T-cell (primary cell): ENCODE results near the gene LDAH. TPM values are rescaled to one million over a fixed set of nuclear protein-coding genes. Genes with fewer than 3 reads are reported as not detected.

Experiments used
- ATAC-seq, 4 experiments: fragments of 200-7000 bp in 3 of 4; fragments of 150-1000 bp in 1 of 4; cut with Tn5 transposase; replicated peaks in 1 of 4; 1 replicate in 3 of 4; 2 replicates in 1 of 4; pipeline ENCODE4 v1.10.0; 2021; ENCODE audit warnings: moderate library complexity in 3 of 4, mild to moderate bottlenecking in 2 of 4, moderate number of reproducible peaks in 1 of 4
- CTCF ChIA-PET, 2 donors: fragments of 300-600 bp; sonication (Branson Sonifier 250); formaldehyde crosslinking; loops; one replicate each; lab custom pipeline; 2022; ENCODE audit warnings: antibody characterized with exemption in 2 of 2; lab: Charles Lee
- POLR2A ChIA-PET, 2 donors: fragments of 300-600 bp; sonication (Branson Sonifier 250); formaldehyde crosslinking; loops; one replicate each; lab custom pipeline; 2022; ENCODE audit warnings: antibody characterized with exemption in 2 of 2; lab: Charles Lee
- DNase-seq, 35 experiments: peaks; one replicate each; pipeline versions ENCODE4 v3.0.0 to v3.0.0-alpha.2; 2013 to 2023
- H3K27ac ChIP-seq: one replicate; pipeline ENCODE4 v1.5.1; 2013; ENCODE audit warnings: low read length
- H3K27me3 ChIP-seq, 2 experiments: replicated peaks in 1 of 2; 1 replicate in 1 of 2; 2 replicates in 1 of 2; pipeline versions ENCODE4 v1.6.1 to v1.7.0; 2013; ENCODE audit warnings: low read length in 1 of 2, mixed read lengths in 1 of 2; ENCODE audit not compliant: control insufficient read depth in 2 of 2, insufficient read depth in 2 of 2; ENCODE audit errors: extremely low read depth in 1 of 2
- H3K36me3 ChIP-seq, 2 donors: 1 replicate in 1 of 2; 2 replicates in 1 of 2; pipeline versions ENCODE4 v1.6.1 to v1.7.0; 2013; ENCODE audit warnings: low read length in 1 of 2; ENCODE audit not compliant: control insufficient read depth in 2 of 2, insufficient read depth in 1 of 2; ENCODE audit errors: extremely low read depth in 1 of 2
- H3K4me1 ChIP-seq, 2 experiments: 1 replicate in 1 of 2; 2 replicates in 1 of 2; pipeline versions ENCODE4 v1.6.1 to v1.7.0; 2013; ENCODE audit warnings: low read length in 2 of 2, mixed read lengths in 1 of 2; ENCODE audit not compliant: insufficient read depth in 2 of 2, control insufficient read depth in 1 of 2; ENCODE audit errors: extremely low read depth in 1 of 2
- H3K4me3 ChIP-seq, 2 donors: 1 replicate in 1 of 2; 2 replicates in 1 of 2; pipeline versions ENCODE4 v1.5.1 to v1.7.0; 2013; ENCODE audit warnings: mild to moderate bottlenecking in 2 of 2, low read length in 1 of 2, moderate library complexity in 1 of 2; ENCODE audit not compliant: control insufficient read depth in 1 of 2; ENCODE audit errors: extremely low read depth in 1 of 2
- H3K9me3 ChIP-seq: 2 replicates; pipeline ENCODE4 v1.7.0; 2013
- H3K27ac Mint-ChIP-seq, 2 donors: one replicate each; pipeline ENCODE4 v1.8.0; 2020 to 2021; ENCODE audit warnings: mild to moderate bottlenecking in 2 of 2, mixed read lengths in 2 of 2
- H3K27me3 Mint-ChIP-seq, 2 donors: one replicate each; pipeline ENCODE4 v1.8.0; 2021 to 2022; ENCODE audit warnings: mixed read lengths in 2 of 2
- H3K36me3 Mint-ChIP-seq: one replicate; pipeline ENCODE4 v1.8.0; 2021; ENCODE audit warnings: mixed read lengths
- H3K4me1 Mint-ChIP-seq, 3 donors: one replicate each; pipeline ENCODE4 v1.8.0; 2020 to 2022; ENCODE audit warnings: mixed read lengths in 3 of 3, mild to moderate bottlenecking in 1 of 3
- H3K4me3 Mint-ChIP-seq, 3 donors: one replicate each; pipeline ENCODE4 v1.8.0; 2020 to 2022; ENCODE audit warnings: mild to moderate bottlenecking in 3 of 3, mixed read lengths in 3 of 3, moderate library complexity in 3 of 3
- H3K9me3 Mint-ChIP-seq, 3 donors: one replicate each; pipeline ENCODE4 v1.8.0; 2020 to 2022; ENCODE audit warnings: mixed read lengths in 3 of 3
- WGBS: methylation state at CpG from one replicate; pipeline ENCODE4 v1.1.5; 2013; ENCODE audit warnings: missing lambda C conversion rate; ENCODE audit not compliant: insufficient coverage; 5-methylcytosine and 5-hydroxymethylcytosine counted together
- total RNA-seq, 35 experiments: library from RNA in 6 of 35; stranded (reverse) in 6 of 35; fragments of 120-200 nt in 1 of 35; gene quantifications; one replicate each; pipeline versions ENCODE4 v1.2.1 to v1.2.4 and lab custom pipeline; 2013 to 2026

LDAH gene
- total RNA-seq, 5 donors from 2014 or later (not counting 1 experiment from before 2014, with no cell fraction given), result 12.3 to 21.2 (median 18.1) TPM

GRCh38 chr2:20640411-20641122, 182.3 kb downstream of the LDAH start:
- Histone ChIP-seq H3K4me3 (no peak overlapping the region), H3K4me1 (peaks cover 0 to 8% of the 10 kb centered on the region in 2 experiments), H3K27me3 (no peaks in the 10 kb centered on the region), H3K36me3 (peaks cover 17 to 63% of the 10 kb centered on the region in 2 donors), H3K27ac (no peak overlapping the region), H3K9me3 (no peaks in the 10 kb centered on the region)
- no peaks in the 10 kb centered on the region for H3K27me3 Mint-ChIP-seq
- DNase-seq, result no peak
- H3K9me3 Mint-ChIP-seq, result no peaks in the 10 kb centered on the region
- WGBS, result 95% methylated on average over 12 of the region's 14 CpGs
- H3K36me3 Mint-ChIP-seq, result peaks cover 49% of the 10 kb centered on the region
- ChIA-PET POLR2A (interaction anchor here in 1 of 2 donors (0.6 kb wide), 1 partner anchor 214 kb away, joined by 3 read pairs; no protein-coding TSS in a partner anchor), CTCF (interaction anchor here (0.6 to 1.4 kb wide), 4 partner anchors 11 to 245 kb away, joined by 4 to 6 read pairs (median 4); no protein-coding TSS in a partner anchor)
- ATAC-seq, result no peak
- H3K4me1 Mint-ChIP-seq, result peaks cover 6 to 11% (median 10%) of the 10 kb centered on the region in 3 donors
- H3K4me3 Mint-ChIP-seq, result no peak overlapping the region
- no peak overlapping the region for H3K27ac Mint-ChIP-seq

- Mint-ChIP-seq H3K27ac (no peak overlapping the region), H3K27me3 (no peaks in the 10 kb centered on the region), H3K4me3 (no peak overlapping the region), H3K36me3 (peaks cover 46% of the 10 kb centered on the region), H3K9me3 (no peaks in the 10 kb centered on the region), H3K4me1 (peaks cover 6 to 11% (median 8%) of the 10 kb centered on the region in 3 donors)
- ChIA-PET POLR2A (no interaction called here), CTCF (interaction anchor here in 1 of 2 donors (1.6 kb wide), 1 partner anchor 8 kb away, joined by 5 read pairs; no protein-coding TSS in a partner anchor)
- no peak overlapping the region for H3K4me3 ChIP-seq
- H3K4me1 ChIP-seq, result peaks cover 0 to 8% of the 10 kb centered on the region in 2 experiments
- DNase-seq (no peak), ATAC-seq (no peak)
- peaks cover 20 to 48% of the 10 kb centered on the region in 2 donors for H3K36me3 ChIP-seq
- H3K9me3 ChIP-seq, result no peaks in the 10 kb centered on the region
- no peaks in the 10 kb centered on the region for H3K27me3 ChIP-seq
- WGBS, result 94% methylated on average over 8 of the region's 15 CpGs
- no peak overlapping the region for H3K27ac ChIP-seq
Measured at GRCh38 chr2:20638646-20639430, 184.1 kb downstream of the LDAH start.

- H3K27me3 ChIP-seq, result no peaks in the 10 kb centered on the region
- peaks cover 43% of the 10 kb centered on the region for H3K36me3 Mint-ChIP-seq
- ChIA-PET CTCF (interaction anchor here in 1 of 2 donors (1.6 kb wide), 1 partner anchor 9 kb away, joined by 5 read pairs; no protein-coding TSS in a partner anchor), POLR2A (no interaction called here)
- no peaks in the 10 kb centered on the region for H3K27me3 Mint-ChIP-seq
- no peaks in the 10 kb centered on the region for H3K9me3 Mint-ChIP-seq
- ATAC-seq (no peak), DNase-seq (no peak)
- WGBS, result 96% methylated on average over 13 of the region's 13 CpGs
- H3K27ac ChIP-seq, result no peak overlapping the region
- H3K4me1 Mint-ChIP-seq, result peaks cover 4 to 11% (median 5%) of the 10 kb centered on the region in 3 donors
- H3K4me3 ChIP-seq, result no peak overlapping the region
- no peaks in the 10 kb centered on the region for H3K9me3 ChIP-seq
- H3K27ac Mint-ChIP-seq, result no peak overlapping the region
- H3K4me1 ChIP-seq, result peaks cover 0 to 8% of the 10 kb centered on the region in 2 experiments
- H3K36me3 ChIP-seq, result peaks cover 20 to 47% of the 10 kb centered on the region in 2 donors
- no peak overlapping the region for H3K4me3 Mint-ChIP-seq
Measured at GRCh38 chr2:20638014-20638413, 184.9 kb downstream of the LDAH start.

- no peaks in the 10 kb centered on the region for H3K27me3 Mint-ChIP-seq
- Histone ChIP-seq H3K27me3 (no peaks in the 10 kb centered on the region), H3K4me1 (peaks cover 0 to 2% of the 10 kb centered on the region in 2 experiments), H3K4me3 (no peak overlapping the region), H3K9me3 (no peaks in the 10 kb centered on the region), H3K27ac (no peak overlapping the region), H3K36me3 (peaks cover 20 to 47% of the 10 kb centered on the region in 2 donors)
- H3K4me1 Mint-ChIP-seq, result peaks cover 0 to 3% (median 0%) of the 10 kb centered on the region in 3 donors
- peaks cover 42% of the 10 kb centered on the region for H3K36me3 Mint-ChIP-seq
- no peaks in the 10 kb centered on the region for H3K9me3 Mint-ChIP-seq
- ATAC-seq (no peak), DNase-seq (no peak)
- H3K4me3 Mint-ChIP-seq, result no peak overlapping the region
- WGBS, result 93% methylated on average over 6 of the region's 13 CpGs
- POLR2A ChIA-PET, result no interaction called here
- CTCF ChIA-PET, result no interaction called here
- H3K27ac Mint-ChIP-seq, result no peak overlapping the region
Measured at GRCh38 chr2:20637147-20637546, 185.8 kb downstream of the LDAH start.

- Histone ChIP-seq H3K9me3 (no peaks in the 10 kb centered on the region), H3K27me3 (no peaks in the 10 kb centered on the region), H3K4me3 (no peak overlapping the region), H3K4me1 (no peaks in the 10 kb centered on the region), H3K36me3 (peaks cover 19 to 45% of the 10 kb centered on the region in 2 donors), H3K27ac (no peak overlapping the region)
- no peak overlapping the region for H3K27ac Mint-ChIP-seq
- 61% methylated on average over 24 of the region's 32 CpGs for WGBS
- ChIA-PET CTCF (interaction anchor here in 1 of 2 donors (0.6 to 1.0 kb wide), 2 partner anchors 53 to 225 kb away, joined by 3 to 4 read pairs; no protein-coding TSS in a partner anchor), POLR2A (no interaction called here)
- peaks cover 37% of the 10 kb centered on the region for H3K36me3 Mint-ChIP-seq
- no peaks in the 10 kb centered on the region for H3K4me1 Mint-ChIP-seq
- no peak overlapping the region for H3K4me3 Mint-ChIP-seq
- H3K27me3 Mint-ChIP-seq, result no peaks in the 10 kb centered on the region
- peak in 3 of 4 experiments; percentile 27 to 79 (median 46) for ATAC-seq
- DNase-seq, result peak in 24 of 35 experiments; percentile 6 to 51 (median 26)
- H3K9me3 Mint-ChIP-seq, result no peaks in the 10 kb centered on the region
Measured at GRCh38 chr2:20635675-20636584, 187.0 kb downstream of the LDAH start.
